ENCODE results near the gene RMND5B. TPM values are rescaled to one million over a fixed set of nuclear protein-coding genes. Genes with fewer than 3 reads are reported as not detected.
A peak's percentile ranks its signal among the peaks of the same experiment; 100 is the strongest.

RMND5B gene
- total RNA-seq, 1 donor from 2014 or later = 51.3 TPM

- Mint-ChIP-seq H3K4me1 (ENCODE audit: low read depth, unreplicated experiment) (peaks cover 3% of the 10 kb centered on the region), H3K27ac (ENCODE audit: unreplicated experiment) (peak overlapping the region; percentile 6), H3K9me3 (ENCODE audit: unreplicated experiment) (peaks cover 4% of the 10 kb centered on the region), H3K36me3 (ENCODE audit: unreplicated experiment) (no peaks in the 10 kb centered on the region), H3K4me3 (ENCODE audit: unreplicated experiment) (no peak overlapping the region), H3K27me3 (ENCODE audit: unreplicated experiment) (peaks cover 11% of the 10 kb centered on the region)
- TF ChIP-seq, protein P1, sequence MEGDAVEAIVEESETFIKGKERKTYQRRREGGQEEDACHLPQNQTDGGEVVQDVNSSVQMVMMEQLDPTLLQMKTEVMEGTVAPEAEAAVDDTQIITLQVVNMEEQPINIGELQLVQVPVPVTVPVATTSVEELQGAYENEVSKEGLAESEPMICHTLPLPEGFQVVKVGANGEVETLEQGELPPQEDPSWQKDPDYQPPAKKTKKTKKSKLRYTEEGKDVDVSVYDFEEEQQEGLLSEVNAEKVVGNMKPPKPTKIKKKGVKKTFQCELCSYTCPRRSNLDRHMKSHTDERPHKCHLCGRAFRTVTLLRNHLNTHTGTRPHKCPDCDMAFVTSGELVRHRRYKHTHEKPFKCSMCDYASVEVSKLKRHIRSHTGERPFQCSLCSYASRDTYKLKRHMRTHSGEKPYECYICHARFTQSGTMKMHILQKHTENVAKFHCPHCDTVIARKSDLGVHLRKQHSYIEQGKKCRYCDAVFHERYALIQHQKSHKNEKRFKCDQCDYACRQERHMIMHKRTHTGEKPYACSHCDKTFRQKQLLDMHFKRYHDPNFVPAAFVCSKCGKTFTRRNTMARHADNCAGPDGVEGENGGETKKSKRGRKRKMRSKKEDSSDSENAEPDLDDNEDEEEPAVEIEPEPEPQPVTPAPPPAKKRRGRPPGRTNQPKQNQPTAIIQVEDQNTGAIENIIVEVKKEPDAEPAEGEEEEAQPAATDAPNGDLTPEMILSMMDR (IDR thresholded peaks at IDR 0.05; ENCODE audit: partially characterized antibody, unreplicated experiment) = no peak
- DNase-seq = no peak
Measured at GRCh38 chr5:178150977-178151734, 20.3 kb downstream of the RMND5B start.

DNA sequence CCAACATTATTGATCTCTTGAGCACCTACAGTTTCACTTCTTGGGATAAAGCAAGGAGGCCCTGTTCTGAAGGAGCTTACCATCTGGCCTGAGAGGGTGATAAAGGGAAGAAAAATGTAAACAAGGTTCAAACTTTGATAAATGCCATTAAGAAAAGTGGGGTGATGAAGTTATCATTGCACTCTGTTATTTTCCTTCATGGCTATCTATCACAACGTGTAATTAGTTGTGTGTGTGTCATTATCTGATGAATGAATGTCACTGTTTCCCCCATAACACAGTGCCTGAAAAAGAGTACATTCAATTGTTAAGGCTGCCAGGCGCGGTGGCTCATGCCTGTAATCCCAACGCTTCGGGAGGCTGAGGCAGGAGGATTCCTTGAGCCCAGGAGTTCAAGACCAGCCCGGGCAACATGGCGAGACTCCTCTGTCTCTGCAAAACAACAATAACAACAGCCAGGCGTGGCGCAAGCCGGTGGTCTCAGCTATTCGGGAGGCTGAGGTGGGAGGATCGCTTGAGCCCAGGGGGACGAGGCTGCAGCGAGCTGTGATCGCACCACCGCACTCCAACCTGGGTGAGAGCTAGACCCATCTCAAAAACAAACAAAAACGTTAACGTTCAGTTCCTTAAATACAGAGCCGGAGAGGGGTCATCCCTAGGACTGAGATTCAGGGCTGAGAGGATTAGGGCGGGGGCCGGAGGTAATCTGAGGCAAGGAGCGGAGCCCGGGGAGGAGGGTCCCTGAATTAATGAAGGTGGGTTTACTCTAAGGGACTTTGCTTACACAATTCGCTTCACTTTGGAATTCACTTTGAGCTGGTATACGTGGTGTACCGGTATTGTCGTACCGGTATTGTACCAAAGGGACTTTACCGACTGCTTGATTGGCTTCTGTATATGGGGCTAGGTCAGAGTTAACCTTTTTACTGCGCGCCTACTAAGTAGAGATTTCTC, 22.0 kb downstream of the RMND5B start:
- DNase-seq = no peak
- TF ChIP-seq, protein P1 (IDR thresholded peaks at IDR 0.05; ENCODE audit: partially characterized antibody, unreplicated experiment) = no peak
- peaks cover 4% of the 10 kb centered on the region for H3K9me3 Mint-ChIP-seq (ENCODE audit: unreplicated experiment)
- peak overlapping the region; percentile 76 for H3K27ac Mint-ChIP-seq (ENCODE audit: unreplicated experiment)
- peaks cover 11% of the 10 kb centered on the region for H3K27me3 Mint-ChIP-seq (ENCODE audit: unreplicated experiment)
- H3K4me1 Mint-ChIP-seq (ENCODE audit: low read depth, unreplicated experiment) = peaks cover 3% of the 10 kb centered on the region
- peak overlapping the region; percentile 95 for H3K4me3 Mint-ChIP-seq (ENCODE audit: unreplicated experiment)
- H3K36me3 Mint-ChIP-seq (ENCODE audit: unreplicated experiment) = no peaks in the 10 kb centered on the region

DNA sequence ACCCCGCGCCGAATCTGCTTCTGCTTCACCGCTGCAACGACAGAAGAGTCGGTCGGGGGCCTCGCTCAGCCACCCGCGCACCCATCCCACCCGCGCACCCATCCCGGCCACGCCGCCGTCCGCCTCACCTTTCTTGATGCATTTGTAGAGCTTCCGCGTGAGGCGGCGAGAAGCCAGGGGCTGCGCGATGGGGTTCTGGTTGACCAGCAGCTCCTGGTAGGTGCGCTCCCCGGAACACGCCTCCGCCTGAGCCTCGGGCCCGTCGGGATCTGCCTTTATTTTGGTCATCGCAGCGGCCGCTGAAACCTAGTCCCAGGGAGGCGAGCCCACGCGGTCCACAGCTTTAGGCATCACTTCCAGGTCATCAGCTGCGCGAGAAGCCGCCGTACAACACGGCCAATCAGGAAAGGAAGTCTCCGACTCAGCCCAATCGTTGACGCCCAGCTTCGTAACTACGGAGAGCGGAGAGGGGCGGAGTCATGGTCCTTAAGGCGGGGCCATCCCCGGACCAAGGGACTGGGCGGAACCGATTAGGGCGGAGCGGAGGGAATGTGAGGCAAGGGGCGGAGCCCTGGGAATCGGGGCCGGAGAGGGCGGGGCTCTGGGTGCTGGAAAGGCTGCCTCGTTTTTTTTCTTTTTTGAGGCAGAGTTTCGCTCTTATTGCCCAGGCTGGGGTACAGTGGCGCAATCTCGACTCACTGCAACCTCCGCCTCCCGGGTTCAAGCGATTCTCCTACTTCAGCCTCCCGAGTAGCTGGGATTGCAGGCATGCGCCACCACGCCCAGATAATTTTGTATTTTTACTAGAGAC, 22.9 kb downstream of the RMND5B start, which contains the start of gene NHP2:
NHP2 (minus strand) TSS at position 356 of the 811 bp plus-strand sequence; CDS start at position 288, 68 bp downstream.
- peaks cover 4% of the 10 kb centered on the region for H3K9me3 Mint-ChIP-seq (ENCODE audit: unreplicated experiment)
- H3K4me3 Mint-ChIP-seq (ENCODE audit: unreplicated experiment) = peak within 1 kb of the TSS; percentile 95
- no peaks in the 10 kb centered on the region for H3K36me3 Mint-ChIP-seq (ENCODE audit: unreplicated experiment)
- peak within 1 kb of the TSS; percentile 80 for H3K27ac Mint-ChIP-seq (ENCODE audit: unreplicated experiment)
- DNase-seq = peak; percentile 99
- TF ChIP-seq, protein P1 (IDR thresholded peaks at IDR 0.05; ENCODE audit: partially characterized antibody, unreplicated experiment) = no peak
- peaks cover 11% of the 10 kb centered on the region for H3K27me3 Mint-ChIP-seq (ENCODE audit: unreplicated experiment)
- H3K4me1 Mint-ChIP-seq (ENCODE audit: low read depth, unreplicated experiment) = peaks cover 3% of the 10 kb centered on the region

DNA sequence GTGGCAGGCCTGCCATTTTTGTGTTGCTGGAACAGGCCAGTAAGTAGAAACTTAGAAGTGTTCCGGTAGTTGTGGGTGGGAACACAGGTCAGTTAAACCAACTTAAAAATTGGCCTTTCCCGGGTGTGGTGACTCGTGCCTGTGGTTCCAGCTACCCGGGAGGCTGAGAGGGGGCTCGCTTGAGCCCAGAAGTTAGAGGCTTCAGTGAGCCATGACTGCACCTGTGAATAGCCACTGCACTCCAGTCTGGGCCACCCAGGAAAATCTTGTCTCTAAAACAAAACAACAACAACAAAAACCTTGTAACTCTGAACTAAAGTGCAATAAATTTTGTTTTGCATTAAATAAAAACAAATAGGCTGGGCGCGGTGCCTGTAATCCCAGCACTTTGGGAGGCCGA, 24.3 kb downstream of the RMND5B start:
- Mint-ChIP-seq H3K4me3 (ENCODE audit: unreplicated experiment) (no peak overlapping the region), H3K27ac (ENCODE audit: unreplicated experiment) (no peak overlapping the region), H3K27me3 (ENCODE audit: unreplicated experiment) (peaks cover 11% of the 10 kb centered on the region), H3K4me1 (ENCODE audit: low read depth, unreplicated experiment) (peaks cover 3% of the 10 kb centered on the region), H3K9me3 (ENCODE audit: unreplicated experiment) (peaks cover 4% of the 10 kb centered on the region), H3K36me3 (ENCODE audit: unreplicated experiment) (no peaks in the 10 kb centered on the region)
- no peak for DNase-seq
- TF ChIP-seq, protein P1 (IDR thresholded peaks at IDR 0.05; ENCODE audit: partially characterized antibody, unreplicated experiment) = no peak

Measured in glutamatergic neuron (in vitro differentiated cells).